Measurements from ENCODE around the gene WDR48.

Gene WDR48

DNA sequence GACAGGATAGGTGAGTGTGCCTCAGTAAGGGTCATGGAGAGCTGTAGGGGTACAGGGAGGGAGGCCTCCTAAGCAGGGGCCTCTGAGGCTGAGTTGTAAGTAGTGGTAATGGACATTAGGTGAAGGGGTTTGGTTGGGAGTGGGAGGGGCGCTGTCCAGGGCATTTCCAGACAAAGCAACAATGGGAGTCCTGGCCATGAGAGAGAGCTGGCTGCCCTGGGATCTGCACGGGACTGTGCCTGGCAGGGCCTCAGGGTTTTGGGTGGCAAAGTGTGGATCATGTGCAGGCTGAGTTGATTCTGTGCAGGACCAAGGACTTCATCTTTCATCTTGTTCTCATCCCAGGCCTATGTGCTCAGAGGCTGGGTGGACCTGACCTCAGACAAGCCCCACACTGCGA lies 60.3 kb downstream of the WDR48 start:
- H3K4me3 ChIP-seq (ENCODE audit: low read length), result no peak overlapping the region
- no peak for TF ChIP-seq ZNF274 (IDR thresholded peaks at IDR 0.05; ENCODE audit: low read depth, low read length)

DNA sequence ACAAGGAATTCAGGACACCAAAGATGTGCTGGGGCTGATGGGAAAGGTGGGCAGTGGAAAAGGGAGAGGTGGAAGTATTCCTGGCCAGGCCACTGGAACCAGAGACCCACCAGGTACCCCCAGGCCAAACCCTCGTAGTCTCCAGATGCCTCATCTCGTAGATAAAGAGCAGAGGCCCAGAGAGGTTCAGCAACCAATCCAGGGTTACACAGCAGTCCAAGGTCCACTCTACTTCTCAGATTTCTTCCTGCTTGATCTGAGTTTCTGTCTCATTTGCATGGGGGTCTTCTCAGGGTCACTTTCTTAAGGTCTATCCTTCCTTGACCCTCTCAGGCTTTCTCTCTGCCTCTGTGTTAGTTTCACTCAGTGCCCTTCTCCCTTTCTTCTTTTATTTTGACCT lies 60.7 kb downstream of the WDR48 start:
- no peak for TF ChIP-seq ZNF274 (IDR thresholded peaks at IDR 0.05; ENCODE audit: low read depth, low read length)
- H3K4me3 ChIP-seq (ENCODE audit: low read length), result no peak overlapping the region

GRCh38 chr3:39113291-39113690 lies 61.5 kb downstream of the WDR48 start:
- no peak overlapping the region for H3K4me3 ChIP-seq (ENCODE audit: low read length)
- no peak for TF ChIP-seq ZNF274 (IDR thresholded peaks at IDR 0.05; ENCODE audit: low read depth, low read length)

DNA sequence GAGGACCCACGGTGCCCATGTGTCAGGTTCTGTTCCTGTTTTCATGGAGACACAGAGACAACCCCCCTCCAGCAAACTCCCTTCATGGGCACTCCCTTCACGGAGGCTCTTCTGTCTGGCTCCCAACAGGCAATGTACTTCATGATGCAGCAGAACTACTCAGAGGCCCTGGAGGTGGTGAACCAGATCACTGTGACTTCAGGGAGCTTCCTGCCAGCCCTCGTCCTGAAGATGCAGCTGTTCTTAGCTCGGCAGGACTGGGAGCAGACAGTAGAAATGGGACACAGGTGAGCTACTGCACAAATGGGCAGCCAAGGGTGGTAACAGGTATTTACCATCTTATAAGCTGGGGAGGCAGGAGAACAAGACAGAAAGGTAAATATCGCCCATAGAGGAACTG lies 62.6 kb downstream of the WDR48 start:
- no peak overlapping the region for H3K4me3 ChIP-seq (ENCODE audit: low read length)
- no peak for TF ChIP-seq ZNF274 (IDR thresholded peaks at IDR 0.05; ENCODE audit: low read depth, low read length)

GRCh38 chr3:39115870-39116269 lies 64.1 kb downstream of the WDR48 start:
- H3K4me3 ChIP-seq (ENCODE audit: low read length), result no peak overlapping the region
- TF ChIP-seq ZNF274 (IDR thresholded peaks at IDR 0.05; ENCODE audit: low read depth, low read length), result no peak

- H3K4me3 ChIP-seq (ENCODE audit: low read length), result no peak overlapping the region
These were observed 66.3 kb downstream of the WDR48 start for GRCh38 chr3:39118079-39118478.

DNA sequence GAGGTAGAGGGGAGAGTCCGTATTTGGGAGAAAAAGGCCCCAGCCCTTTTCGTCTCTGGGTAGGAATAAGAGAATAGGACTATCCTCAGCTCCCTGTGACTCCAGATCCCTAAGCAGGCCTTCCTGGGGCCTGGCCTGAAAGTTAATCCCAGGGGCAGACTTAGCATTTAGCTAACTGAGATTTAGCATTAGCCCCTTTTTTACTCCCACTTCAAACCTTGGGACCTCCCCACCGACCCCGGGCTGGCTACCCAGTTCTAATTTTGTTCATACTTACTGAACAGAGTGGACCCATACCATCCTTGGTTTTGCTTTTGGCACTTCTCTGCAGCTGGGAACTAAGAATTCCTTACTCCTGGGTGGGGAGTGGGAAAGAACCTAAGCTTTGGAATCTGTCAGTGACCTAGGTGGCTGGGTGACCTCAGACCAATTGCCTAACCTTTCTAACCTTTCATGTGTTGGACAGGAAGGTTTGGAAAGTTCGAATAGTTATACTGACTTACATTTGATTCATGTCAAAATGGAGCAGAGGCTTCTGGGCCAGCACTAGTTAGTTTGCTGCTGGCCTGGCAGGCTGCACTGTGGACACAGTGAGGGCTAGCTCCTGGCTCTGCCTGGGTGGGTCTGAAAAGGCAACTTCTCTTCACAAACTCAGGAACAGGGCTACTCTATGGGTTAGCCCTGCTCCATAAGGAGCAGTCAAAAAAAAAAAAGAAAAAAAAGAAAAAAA lies 67.3 kb downstream of the WDR48 start:
- no peak overlapping the region for H3K4me3 ChIP-seq (ENCODE audit: low read length)
- no peak for TF ChIP-seq ZNF274 (IDR thresholded peaks at IDR 0.05; ENCODE audit: low read depth, low read length)

More at GRCh38 chr3:39118079-39118478, 66.3 kb downstream of the WDR48 start:
- TF ChIP-seq ZNF274 (IDR thresholded peaks at IDR 0.05; ENCODE audit: low read depth, low read length), result no peak

- H3K4me3 ChIP-seq (ENCODE audit: low read length), result no peak overlapping the region
- no peak for TF ChIP-seq ZNF274 (IDR thresholded peaks at IDR 0.05; ENCODE audit: low read depth, low read length)
These were observed 69.8 kb downstream of the WDR48 start for GRCh38 chr3:39121621-39122020.

DNA sequence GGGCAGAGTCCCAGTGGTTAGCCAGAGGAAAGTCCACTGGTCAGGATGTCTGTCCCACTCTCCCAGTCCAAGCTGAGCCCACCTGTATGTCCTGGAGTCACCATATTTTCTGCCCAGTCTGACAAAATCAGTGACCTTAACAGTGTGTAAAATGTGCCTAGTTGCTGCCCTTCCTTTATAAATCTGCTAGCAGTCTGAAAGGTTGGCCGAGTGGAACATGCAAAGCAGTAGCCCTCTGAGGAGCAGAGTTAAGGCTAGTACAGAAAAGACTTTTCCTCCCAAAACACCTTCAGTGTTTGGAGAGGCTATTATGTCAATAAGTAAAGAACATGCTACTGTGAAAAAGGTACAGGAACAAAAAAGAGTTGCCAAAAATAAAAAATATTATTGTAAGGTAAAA lies 71.0 kb downstream of the WDR48 start:
- no peak overlapping the region; the same call in 1 of the 2 replicates for H3K4me3 ChIP-seq (ENCODE audit: low read length)
- TF ChIP-seq ZNF274 (IDR thresholded peaks at IDR 0.05; ENCODE audit: low read depth, low read length), result no peak

GRCh38 chr3:39124876-39125840 lies 73.3 kb downstream of the WDR48 start:
- H3K4me3 ChIP-seq (ENCODE audit: low read length), result no peak overlapping the region
- TF ChIP-seq ZNF274 (IDR thresholded peaks at IDR 0.05; ENCODE audit: low read depth, low read length), result no peak

DNA sequence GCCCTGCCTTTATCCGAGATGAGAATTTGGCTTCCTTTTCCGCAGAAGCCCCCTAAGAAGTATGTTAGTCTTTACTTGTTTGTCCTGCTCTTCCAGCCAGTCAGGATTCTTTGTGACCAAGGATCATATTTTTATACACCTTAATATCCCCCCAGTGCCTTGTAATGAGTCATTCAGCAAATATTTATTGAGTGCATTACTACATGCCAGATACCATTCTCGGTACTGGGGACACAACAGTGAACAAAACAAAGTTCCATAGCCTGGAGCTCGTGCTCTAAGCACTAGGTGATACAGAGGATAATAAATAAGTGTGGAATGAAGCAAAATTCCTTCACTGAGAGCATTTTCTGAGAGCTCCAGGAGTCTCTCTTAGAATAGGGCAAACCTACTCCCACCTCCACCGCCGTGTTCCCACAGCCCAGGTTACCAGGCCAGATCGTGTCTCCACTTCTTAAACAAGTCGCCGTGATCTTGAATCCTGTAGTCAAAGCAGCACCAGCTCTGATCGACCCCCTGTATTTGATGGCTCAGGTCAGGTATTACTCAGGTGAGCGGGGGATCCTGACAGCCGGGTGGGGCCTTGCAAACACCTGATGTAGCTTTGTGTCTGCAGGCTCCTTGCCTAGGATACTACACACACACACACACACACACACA lies 74.2 kb downstream of the WDR48 start:
- H3K4me3 ChIP-seq (ENCODE audit: low read length), result no peak overlapping the region
- TF ChIP-seq ZNF274 (IDR thresholded peaks at IDR 0.05; ENCODE audit: low read depth, low read length), result no peak

GRCh38 chr3:39126532-39127071 lies 74.8 kb downstream of the WDR48 start:
- TF ChIP-seq ZNF274 (IDR thresholded peaks at IDR 0.05; ENCODE audit: low read depth, low read length), result no peak
- H3K4me3 ChIP-seq (ENCODE audit: low read length), result no peak overlapping the region

DNA sequence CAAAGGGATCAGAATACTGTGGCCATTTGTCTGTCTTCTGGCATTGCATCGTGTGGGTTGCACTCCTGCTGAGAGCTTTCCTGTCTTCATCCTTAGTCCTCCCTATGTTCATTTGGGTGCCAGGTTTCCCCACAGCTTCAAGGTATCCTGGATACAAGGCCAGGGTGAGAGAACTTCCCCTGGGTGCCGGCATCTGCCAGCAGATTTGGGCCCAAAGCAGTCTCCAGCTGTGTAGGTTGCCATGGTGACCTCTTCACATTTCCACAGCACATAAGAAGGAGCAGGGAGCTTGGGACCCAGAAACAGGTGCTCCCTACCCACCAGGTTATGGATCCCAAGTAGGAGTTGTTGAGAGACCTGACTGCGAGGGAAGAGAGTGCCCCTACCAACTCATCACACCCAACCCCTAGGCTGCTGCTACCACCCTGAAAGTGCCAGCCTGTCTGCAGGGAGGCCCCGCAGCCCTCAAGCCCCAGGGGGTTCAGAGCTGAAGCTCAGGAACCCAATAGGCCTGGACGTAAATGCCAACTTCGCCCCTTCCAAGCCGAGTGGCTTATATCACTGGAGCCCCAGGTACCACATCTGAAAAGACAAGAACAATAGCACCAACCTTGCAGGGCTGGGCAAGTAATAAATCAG lies 75.6 kb downstream of the WDR48 start:
- no peak for TF ChIP-seq ZNF274 (IDR thresholded peaks at IDR 0.05; ENCODE audit: low read depth, low read length)
- H3K4me3 ChIP-seq (ENCODE audit: low read length), result no peak overlapping the region

GRCh38 chr3:39127908-39128304 lies 76.1 kb downstream of the WDR48 start:
- no peak overlapping the region for H3K4me3 ChIP-seq (ENCODE audit: low read length)
- TF ChIP-seq ZNF274 (IDR thresholded peaks at IDR 0.05; ENCODE audit: low read depth, low read length), result no peak

Measured in GM08714 (cell line).